HG03039 (cell line): ENCODE measurements around the gene RBFOX1.

ENCODE experiments used
- ATAC-seq: cut with Tn5 transposase; IDR thresholded peaks from one replicate; pipeline ENCODE4 v1.9.1; 2021; ENCODE audit warnings: mild to moderate bottlenecking, moderate library complexity; ENCODE audit not compliant: unreplicated experiment

RBFOX1 gene

DNA sequence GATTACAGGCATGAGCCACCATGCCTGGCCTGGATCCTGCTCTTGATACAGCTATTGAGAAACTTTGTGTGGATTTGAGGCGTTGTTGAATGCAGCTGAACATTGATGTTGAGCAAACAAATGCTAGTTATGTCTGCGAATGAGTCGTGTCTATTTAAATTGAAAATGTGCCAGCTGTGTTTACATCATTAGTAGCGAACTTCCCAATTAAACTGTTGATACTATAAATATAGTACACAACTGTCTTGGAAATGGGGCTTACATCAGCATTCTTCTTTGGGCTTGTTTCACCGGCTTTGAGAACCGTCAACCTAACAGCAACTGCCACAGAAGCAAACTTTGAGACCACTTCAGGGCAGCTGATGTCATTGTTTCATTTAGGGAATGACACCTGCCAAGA lies 251.9 kb downstream of the RBFOX1 start:
- ATAC-seq: no peak

DNA sequence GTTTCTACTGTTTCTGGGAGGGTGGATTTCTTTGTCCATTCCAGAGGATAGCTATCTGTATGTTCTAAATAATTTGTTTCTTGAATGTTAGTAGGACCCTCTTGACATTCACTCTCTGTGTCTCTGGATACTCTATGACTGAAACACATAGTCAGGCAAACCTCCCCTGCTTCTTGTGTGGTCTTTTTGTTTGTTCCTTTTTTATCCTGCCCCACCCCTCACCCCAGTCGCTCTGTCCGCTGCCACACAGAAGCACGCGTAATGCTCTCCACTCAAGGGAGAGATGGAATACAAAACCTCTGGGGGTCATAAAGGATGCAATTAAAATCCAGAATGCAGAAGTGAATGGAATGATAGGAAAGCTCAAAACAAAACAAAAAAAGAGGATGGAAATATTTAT lies 253.1 kb downstream of the RBFOX1 start:
- no peak for ATAC-seq

DNA sequence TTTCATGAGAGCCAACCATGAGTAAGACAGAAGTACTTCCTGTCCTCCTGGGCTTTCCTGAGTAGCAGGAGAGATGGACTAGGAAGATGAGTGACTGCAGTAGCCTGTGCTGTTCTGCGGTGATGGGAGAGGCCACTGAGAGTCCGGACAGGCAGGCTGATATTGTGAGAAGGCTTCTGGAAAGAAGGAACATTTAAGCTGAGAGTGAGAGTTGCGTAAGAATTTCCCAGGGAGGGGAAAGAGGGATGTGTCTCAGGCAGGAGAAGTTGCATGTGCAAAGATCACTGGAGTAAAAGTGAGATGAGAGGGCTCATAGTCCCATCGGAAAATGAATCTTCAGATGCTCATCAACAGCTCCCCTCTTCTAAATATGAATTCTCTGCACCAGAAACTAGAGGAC lies 258.3 kb downstream of the RBFOX1 start:
- no peak for ATAC-seq

DNA sequence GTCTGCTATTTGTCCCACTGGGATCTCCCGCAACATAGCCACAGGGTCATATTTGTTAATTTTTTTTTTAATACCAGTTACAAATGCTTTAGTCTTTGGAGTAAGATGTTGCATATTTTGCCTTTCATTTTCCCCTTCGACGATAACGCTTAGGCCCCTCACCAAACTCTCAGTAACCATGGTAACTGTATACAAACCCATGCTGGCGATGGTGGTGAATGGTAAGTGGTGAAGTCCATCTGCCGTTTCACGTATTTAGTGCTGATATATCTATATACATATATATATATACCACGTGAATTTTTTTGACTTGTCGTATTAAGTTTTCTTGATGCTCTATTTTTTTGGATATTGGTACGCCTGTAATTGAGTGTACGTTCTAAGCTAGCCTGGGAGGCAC lies 263.7 kb downstream of the RBFOX1 start:
- no peak for ATAC-seq

DNA sequence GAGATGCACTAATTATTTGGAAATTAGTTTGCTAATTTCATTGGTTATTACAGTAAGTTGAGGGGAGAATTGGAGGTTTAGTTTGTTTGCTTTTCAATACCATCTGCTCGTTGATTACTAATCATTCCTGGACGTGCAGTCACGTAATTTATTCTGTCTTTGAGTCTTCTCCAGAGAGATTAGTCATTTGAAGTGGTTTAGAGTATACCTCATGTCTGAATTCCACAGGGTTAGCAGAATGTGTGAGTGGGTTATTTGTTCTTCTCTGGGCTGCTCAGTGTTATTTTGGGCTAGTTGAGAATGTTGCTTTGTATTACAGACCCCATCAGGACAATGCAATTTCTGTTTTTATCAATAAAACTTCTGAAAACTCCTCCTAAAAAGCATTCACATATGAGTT lies 265.0 kb downstream of the RBFOX1 start:
- no peak for ATAC-seq

DNA sequence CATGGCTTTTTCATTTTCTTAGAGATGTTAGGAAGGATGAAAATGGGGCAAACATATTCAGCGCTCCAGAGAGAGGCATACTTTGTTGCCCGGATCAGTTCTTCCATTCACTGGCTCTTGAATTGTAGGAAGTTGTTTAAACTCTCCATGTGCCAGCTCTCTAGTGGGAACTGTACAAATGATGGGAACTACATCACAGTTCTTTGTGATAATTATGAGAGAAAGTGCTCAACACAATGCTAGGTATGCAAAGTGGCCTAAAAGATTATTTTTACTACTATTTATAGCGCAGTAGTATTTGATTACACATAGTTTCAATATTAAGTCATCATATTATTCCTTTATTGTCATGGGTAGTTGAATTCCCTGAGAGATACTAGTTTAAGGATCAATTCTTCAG lies 268.5 kb downstream of the RBFOX1 start:
- ATAC-seq: no peak

DNA sequence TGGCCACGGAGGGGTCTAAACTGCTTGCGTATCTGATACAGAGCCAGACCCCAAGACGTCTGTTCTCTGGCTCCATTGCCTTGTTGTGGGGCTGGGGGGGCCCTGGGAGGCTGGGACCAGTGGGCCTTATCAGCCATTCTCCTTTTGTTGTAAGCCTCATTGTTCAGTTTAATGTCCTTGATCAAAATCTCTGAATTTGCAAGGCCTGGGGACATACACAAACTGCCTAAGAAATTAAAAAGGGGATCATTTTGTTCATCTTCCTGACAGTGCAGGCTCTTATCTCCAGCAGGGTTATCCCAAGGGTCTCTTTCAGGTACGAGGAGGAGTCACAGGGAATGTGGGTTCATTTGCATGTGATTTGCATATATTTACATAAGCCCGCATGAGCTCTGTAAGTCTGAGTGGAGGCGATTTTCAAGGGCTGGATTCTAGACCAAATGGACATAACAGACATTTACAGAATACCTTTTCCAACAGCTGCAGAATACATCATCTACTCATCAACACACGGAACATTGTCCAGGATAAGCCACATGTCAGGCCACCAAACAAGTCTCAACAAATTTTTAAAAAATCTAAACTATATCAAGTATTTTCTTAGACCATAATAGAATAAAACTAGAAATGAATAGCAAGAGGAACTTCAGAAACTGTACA lies 269.8 kb downstream of the RBFOX1 start:
- no peak for ATAC-seq

DNA sequence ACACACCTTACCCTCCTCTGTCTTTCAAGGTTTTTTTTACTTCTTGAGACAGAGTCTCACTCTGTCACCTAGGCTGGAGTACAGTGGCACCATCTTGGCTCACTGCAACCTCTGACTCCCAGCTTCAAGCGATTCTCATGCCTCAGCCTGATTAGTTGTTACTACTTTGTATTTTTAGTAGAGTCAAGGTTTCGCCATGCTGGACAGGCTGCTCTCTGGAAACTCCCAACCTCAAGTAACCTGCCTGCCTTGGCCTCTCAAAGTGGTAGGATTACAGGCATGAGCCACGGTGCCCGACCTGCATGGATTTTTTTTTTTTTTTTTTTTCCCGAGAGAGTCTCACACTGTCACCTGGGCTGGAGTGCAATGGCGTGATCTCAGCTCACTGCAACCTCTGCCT lies 273.2 kb downstream of the RBFOX1 start:
- ATAC-seq: no peak

DNA sequence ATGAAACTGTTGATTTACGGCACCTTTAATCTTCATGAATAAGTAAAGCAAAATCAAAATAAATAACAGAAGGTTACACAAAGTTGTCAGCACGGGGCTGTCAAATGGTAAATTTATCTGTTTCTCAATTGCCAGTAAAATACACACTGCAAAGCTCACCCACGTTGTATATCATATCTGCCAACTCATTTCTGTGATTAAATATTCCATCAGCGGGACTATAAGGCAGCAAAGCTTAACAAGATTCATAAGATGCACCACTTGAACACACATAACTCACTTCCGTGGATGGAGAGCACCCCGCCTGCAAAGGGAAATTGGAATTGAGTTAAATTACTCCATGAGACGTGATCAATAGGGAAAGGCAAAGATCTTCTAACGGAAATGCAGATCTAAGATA lies 280.0 kb downstream of the RBFOX1 start:
- no peak for ATAC-seq

DNA sequence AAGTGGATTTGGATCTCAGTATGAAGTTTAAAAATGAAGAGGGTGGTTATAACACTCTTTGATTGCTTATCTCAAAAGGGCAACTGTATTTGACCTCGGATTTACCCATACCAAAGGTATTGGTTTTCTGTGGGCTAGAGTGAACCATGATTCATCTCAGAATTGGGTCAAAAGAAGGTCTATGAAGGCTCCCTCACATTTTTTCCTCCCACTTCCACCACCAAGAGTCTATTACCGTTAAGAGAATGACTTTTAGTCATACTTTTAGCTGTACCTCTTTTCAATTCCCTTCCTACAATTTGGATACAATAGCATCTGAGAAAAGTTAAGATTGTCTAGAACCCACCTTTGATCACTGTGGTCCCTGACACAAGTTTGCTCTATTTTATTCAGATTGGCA lies 280.9 kb downstream of the RBFOX1 start:
- no peak for ATAC-seq

DNA sequence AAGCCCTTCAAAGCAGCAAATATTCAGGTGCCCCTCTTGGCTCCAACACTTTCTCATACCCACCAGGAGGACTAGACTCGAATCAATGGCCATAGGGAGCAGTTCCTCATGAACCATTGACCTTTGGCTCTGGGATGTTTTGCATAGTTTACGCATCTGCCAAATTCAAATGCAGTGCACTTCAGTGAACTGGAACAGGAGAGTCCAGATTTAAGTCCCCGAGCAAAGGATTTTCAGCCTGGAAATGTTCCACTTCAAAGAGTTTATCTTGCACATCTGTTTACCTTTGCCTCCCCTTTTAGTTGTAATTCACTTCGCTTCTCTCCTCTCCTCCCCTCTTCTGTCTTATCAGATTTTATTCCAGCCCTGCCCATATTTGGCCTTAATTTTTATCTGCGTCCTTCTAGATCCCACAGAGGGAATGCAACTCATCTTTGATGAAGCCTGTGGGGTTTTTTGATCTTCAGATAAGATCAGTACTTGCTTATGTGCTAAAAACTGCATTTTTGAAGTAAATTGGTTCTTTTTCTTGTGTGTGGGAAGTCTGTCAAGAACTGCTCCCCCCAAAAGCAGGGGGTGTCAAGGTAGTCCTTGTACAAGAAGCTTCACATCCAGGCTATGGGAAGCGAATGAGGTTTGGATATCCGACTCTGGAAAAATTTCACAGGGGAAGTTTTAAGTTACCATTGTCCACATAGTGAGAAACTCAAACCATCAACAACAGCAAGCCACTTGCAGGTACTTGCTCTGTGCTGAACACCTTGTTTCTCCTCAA lies 281.6 kb downstream of the RBFOX1 start:
- ATAC-seq: no peak

DNA sequence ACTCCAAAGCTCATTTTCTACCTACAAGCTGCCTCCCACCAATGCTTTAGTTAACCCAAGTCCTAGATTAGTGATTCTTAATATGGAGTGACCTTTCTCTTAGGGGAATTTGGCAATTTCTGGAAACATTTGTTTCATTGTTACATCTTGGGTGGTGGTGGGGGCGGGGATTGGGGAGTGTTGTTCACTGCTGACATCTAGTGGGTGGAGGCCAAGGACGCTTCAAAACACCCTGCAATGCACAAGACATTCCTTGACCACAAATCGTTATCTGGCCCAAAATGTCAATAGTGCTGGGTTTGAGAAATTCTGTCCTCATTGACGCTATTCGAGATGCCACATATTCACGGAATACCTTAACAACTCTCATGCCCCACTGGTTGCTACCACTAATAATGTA lies 282.9 kb downstream of the RBFOX1 start:
- no peak for ATAC-seq

DNA sequence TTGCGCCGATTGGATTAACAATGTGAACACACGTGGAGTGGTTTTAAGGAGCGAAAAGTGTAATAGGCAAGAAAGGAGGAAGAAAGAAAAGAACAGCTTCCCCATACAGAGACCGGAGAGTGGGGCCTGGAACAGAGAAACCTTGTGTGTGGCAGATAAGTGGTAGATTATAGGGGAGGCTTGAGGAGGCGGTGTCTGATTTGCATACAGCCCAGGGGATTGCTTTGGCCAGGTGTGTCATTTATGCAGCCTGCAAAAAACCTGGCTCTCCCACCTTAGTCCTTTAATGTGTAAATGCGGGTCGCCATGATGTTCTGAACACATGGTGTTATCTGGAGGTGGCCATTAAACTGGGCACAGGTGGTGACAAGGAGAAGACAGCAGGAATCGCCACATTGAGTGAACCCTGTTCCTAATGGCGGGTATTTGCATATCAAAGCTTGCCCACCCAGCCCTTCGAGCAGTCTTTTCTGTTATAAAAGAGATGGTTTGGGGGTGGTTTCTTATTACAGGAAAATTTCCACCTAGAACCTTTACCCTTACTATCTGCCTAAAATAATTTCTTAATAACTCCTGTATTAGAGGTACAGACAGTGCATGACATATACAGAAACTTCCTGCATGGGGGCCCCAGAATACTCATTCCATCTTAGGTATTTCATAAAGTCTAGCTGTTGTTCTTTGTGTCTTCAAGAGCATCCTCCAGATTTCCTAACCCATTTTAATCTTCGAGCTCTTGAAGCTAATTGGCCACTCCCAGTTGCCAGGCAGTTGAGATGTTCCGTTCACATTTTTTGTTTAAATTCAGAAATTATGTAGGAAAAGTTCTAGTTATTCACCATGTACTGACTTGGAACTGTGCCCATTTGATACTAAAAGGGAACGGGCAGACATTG lies 292.5 kb downstream of the RBFOX1 start:
- no peak for ATAC-seq

DNA sequence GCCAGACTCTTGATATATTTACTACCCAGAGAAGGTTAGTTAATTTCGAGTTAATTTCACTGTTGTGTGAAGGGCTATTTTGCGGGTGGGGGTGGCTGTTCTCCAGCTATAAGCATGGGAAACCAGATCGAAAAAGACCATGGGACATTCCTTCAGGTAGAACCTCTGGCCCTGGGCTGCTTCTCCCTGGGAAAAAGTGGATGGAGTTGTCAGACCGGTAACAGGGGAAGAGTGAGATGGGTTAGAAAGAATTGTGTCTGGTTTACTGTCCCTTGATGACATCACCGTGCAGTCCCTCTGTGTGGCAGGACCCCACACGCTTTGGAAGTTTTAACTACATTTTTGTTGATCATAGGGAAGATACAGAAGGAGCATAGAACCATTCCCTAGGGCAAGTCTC lies 296.3 kb downstream of the RBFOX1 start:
- ATAC-seq: no peak

DNA sequence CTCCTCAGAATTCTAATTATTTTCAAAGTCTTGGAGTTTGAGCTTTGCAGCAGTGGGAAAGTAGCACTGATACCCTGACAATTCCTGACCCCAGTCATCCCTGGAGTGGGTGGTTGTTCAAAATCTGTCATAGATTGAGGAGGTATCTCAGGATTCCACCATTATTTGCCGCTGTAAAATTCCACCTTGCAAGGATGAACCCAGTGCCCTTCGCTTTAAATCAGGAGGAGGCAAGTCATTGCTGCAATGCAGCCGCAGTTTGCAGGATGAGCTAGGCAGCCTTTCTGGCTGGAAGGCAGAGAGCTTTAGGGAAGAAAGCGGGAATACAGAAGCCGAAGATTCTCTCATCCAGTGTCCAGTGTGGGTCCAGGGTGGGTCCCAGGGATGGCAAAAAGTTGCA lies 296.9 kb downstream of the RBFOX1 start:
- ATAC-seq: no peak

DNA sequence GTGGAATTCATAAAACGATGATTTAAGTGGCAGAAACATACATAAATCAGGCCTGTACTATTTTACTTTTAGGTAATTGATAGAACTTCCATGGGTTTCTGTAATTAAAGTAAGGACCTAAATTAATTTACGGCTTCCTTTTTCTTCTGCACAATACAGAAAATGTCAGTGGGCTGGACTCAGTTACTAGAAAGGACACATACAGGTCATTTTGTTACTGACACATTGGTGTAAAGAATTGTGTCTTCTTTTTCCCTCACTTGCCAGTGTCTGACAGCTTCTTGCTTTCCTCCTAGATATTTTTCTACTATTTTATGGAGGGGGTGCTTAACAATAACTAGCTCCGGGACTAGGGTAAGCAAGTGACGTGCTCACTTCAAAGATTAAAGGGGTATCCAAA lies 304.8 kb downstream of the RBFOX1 start:
- ATAC-seq: no peak

DNA sequence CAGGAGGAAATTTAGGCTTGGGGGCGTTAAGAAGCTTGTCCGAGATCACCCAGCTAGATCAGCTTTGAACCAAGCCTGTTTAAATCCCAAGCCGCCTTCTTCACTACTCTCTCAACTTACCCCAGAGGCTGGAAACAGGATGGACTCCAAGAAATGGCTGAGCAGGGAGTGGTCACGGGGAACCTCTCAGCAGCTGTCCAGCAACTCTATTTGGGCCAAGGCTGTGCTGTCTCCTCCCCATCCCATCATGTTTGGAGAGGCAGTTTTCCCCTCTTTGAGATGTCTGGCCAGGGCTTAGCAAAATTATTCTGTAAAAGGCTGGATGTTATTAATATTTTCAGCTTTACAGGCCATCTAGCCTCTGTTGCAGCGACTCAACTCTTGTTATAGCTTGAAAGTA lies 305.7 kb downstream of the RBFOX1 start:
- ATAC-seq: no peak

DNA sequence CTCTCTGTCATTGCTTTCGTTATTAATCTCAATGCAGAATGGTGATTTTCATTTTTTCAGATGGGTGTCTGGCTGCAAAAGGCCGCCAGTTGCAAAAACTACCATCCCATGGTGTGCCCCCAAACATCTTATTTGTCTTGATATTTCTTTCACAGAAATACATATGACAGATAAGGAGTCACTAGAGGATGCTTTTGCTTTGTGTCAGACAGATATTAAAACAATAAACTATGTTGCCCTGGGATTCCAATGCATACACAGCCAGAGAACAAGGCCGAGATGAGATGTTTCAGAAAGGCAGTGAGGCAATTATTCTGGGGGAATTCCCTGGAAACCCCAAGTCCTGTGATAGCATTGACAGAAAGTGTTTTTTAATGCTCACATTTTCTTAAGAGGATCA lies 307.7 kb downstream of the RBFOX1 start:
- no peak for ATAC-seq

DNA sequence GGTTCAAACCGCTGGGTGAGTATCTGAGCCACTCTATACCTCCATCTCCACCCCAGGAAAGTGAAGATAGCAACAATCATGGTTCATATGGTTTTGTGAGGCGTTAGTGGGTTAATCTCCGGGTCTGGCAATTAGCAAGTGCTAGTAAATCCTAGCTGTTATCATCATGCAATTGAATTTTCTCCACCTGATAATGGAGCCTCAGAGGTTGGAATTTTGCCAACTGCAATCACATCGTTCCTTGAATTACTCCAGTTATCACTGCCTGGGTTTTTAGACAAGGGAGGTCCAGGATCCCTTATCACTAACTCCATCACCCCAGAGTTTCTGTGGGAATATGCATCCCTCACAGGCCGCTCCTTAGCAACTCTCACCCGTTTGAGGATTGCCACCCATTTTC lies 311.5 kb downstream of the RBFOX1 start:
- ATAC-seq: no peak

DNA sequence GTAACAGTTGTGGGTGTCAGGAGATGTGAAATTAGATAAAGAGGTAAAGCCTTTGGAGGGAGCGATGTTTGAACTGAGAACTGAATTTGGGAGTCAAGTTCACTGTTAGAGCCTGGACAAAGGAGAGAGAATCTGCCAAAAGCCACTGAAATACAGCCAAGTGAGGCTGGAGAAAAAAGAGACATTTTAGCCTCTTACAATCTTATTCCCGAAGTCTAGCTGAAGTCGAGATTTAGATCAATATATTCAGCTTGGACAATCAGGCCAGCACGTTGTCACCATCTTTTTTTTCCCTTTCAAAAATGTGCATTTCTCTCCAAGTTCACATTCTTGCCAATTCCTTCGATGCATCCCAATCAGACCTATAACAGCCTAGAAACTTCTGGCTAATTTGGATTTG lies 312.2 kb downstream of the RBFOX1 start:
- no peak for ATAC-seq

DNA sequence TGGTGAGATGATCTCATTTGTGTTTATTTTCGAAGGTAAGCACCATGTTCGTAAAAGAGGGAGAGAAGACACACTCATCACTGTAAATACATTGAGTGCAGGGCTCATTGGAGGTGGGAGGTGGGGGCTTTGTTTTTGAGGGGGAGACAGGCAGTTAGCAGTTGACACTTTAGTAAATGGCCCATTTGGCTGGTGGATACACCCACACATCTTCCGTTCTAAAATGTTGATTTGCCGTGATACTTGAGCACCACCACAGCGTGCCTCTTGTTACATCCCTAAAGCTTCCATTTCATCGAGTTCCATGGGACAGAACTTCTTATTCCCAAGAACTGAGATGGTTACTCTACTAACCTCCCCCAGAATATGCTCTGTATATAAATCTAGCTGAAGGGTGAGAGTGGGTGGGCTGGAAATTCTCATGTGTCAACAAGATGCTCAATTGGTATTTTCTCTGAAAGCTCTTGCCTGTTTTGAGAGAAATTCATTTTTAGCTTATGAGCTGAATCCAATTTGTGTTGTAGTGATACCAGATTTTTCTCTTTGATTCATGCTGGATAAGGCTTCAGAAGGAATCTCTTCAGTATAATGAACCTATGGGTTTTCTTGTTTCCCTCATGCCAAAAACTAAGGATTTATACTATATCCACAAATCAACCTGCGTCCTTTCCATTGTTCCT lies 314.3 kb downstream of the RBFOX1 start:
- no peak for ATAC-seq
